Measurements from ENCODE around the gene FAM149B1. TPM values are rescaled to one million over a fixed set of nuclear protein-coding genes. Genes with fewer than 3 reads are reported as not detected.

Gene FAM149B1
- total RNA-seq, 1 experiment from 2014 or later: 14.1 TPM

DNA sequence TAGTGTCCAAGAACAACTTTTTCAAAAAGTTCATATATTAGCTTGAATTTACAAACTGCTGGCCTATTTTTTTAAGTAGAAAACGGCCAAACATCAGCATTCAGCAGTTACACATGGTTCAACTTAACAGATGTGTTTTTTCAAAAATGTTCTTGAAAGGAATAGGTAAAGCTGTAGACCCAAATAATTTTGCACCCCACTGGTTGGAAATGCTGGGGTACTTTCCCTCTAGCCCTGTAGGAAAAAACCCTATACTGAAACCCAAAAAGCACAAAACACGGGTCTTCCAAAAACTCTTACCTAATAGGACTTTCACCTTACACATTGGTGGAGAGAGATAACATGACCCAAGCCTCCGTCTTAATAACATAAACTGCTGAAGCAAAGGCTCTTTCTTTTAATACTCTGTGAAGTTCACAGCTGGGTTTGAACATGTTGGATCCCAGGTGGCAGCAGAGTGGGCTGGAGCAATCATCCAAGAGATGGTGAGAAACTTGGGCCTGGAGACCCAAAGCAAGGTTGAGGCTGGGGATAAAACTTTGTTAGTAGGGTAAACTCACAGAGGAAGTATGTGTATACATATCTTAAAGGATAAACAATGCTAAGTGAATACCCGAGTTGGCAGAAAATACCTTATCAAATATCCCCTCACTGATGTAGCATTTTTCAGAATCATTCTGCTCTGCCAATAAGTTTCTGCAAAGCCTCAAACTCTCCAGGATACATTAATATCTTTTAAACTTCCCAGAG is 79.8 kb downstream of the FAM149B1 start:
- CTCF ChIA-PET: interaction anchor here (0.7 to 1.6 kb wide), 5 partner anchors 16 to 355 kb away, joined by 3 to 8 read pairs (median 6); partner anchors contain the start of genes ECD, FAM149B1 and P4HA1

DNA sequence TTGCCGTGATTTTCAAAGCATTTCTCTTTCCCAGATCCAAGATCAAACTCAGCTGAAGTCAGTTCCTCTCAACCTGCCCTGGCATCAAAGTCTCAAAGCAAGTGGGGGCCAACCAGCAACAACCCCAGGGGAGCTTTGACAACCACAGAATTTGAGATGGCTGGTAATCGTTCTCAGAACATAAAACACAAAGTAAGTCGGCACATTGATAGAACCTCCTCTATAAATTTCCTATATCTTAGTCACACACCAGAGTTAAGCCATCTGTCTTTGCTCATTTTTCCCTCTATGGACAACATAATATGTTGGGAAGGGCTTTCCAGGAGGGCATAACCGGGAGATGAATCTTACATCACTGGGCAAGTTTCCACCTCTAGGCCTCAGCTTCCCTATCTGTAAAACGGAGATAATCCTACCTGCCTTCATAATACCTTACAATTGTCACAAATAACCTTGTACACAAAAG is 80.4 kb downstream of the FAM149B1 start:
- POLR2A ChIA-PET: no interaction called here
- BruUV-seq (replicated peaks): no TSS peak
- H3K36me3 Mint-ChIP-seq (ENCODE audit: insufficient read depth, unreplicated experiment): peaks cover 99% of the 10 kb centered on the region
- no peaks in the 10 kb centered on the region for H3K27me3 Mint-ChIP-seq (ENCODE audit: insufficient read depth, unreplicated experiment)
- TF ChIP-seq, protein P1, sequence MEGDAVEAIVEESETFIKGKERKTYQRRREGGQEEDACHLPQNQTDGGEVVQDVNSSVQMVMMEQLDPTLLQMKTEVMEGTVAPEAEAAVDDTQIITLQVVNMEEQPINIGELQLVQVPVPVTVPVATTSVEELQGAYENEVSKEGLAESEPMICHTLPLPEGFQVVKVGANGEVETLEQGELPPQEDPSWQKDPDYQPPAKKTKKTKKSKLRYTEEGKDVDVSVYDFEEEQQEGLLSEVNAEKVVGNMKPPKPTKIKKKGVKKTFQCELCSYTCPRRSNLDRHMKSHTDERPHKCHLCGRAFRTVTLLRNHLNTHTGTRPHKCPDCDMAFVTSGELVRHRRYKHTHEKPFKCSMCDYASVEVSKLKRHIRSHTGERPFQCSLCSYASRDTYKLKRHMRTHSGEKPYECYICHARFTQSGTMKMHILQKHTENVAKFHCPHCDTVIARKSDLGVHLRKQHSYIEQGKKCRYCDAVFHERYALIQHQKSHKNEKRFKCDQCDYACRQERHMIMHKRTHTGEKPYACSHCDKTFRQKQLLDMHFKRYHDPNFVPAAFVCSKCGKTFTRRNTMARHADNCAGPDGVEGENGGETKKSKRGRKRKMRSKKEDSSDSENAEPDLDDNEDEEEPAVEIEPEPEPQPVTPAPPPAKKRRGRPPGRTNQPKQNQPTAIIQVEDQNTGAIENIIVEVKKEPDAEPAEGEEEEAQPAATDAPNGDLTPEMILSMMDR (IDR thresholded peaks at IDR 0.05; ENCODE audit: insufficient read depth in 1 of 2, low read depth in 1 of 2, low read length in 1 of 2, severe bottlenecking in 1 of 2, unreplicated experiment in 1 of 2): no peak
- Histone ChIP-seq H3K9me3 (no peaks in the 10 kb centered on the region), H3K4me3 (ENCODE audit: low read depth, low read length) (no peak overlapping the region), H3K36me3 (ENCODE audit: control insufficient read depth, insufficient read depth, low read length) (peaks cover 4% of the 10 kb centered on the region), H3K4me1 (peaks cover 13% of the 10 kb centered on the region; the same call in 1 of the 2 replicates), H3K27me3 (replicated peaks; ENCODE audit: control insufficient read depth, insufficient read depth, low read length) (no peaks in the 10 kb centered on the region)
- DNase-seq: no peak
- H3K4me1 Mint-ChIP-seq (ENCODE audit: low read depth, unreplicated experiment): peaks cover 43% of the 10 kb centered on the region
- peak overlapping the region; percentile 100 for H3K27ac Mint-ChIP-seq (ENCODE audit: unreplicated experiment)
- CTCF ChIA-PET: no interaction called here
- intact Hi-C loops (cut with micrococcal nuclease; ENCODE audit: unreplicated experiment): no loop called here
- peak overlapping the region; percentile 99 for H3K4me3 Mint-ChIP-seq (ENCODE audit: unreplicated experiment)
- H3K9me3 Mint-ChIP-seq (ENCODE audit: unreplicated experiment): no peaks in the 10 kb centered on the region

More for the DNA sequence above, 79.8 kb downstream of the FAM149B1 start:
- Mint-ChIP-seq H3K9me3 (ENCODE audit: unreplicated experiment) (no peaks in the 10 kb centered on the region), H3K27ac (ENCODE audit: unreplicated experiment) (peak overlapping the region; percentile 100), H3K4me1 (ENCODE audit: low read depth, unreplicated experiment) (peaks cover 43% of the 10 kb centered on the region), H3K27me3 (ENCODE audit: insufficient read depth, unreplicated experiment) (no peaks in the 10 kb centered on the region), H3K4me3 (ENCODE audit: unreplicated experiment) (peak overlapping the region; percentile 99), H3K36me3 (ENCODE audit: insufficient read depth, unreplicated experiment) (peaks cover 100% of the 10 kb centered on the region)
- Histone ChIP-seq H3K9me3 (no peaks in the 10 kb centered on the region), H3K36me3 (ENCODE audit: control insufficient read depth, insufficient read depth, low read length) (peaks cover 6% of the 10 kb centered on the region), H3K27me3 (replicated peaks; ENCODE audit: control insufficient read depth, insufficient read depth, low read length) (no peaks in the 10 kb centered on the region), H3K4me3 (ENCODE audit: low read depth, low read length) (peak overlapping the region; percentile 86), H3K4me1 (0 out of 2 replicates have a peak, but pooled peaks cover 13% of the 10 kb centered on the region)
- TF ChIP-seq, protein P1 (IDR thresholded peaks at IDR 0.05; ENCODE audit: insufficient read depth in 1 of 2, low read depth in 1 of 2, low read length in 1 of 2, severe bottlenecking in 1 of 2, unreplicated experiment in 1 of 2): no peak
- DNase-seq: peak in 1 of 2 experiments; percentile 17
- POLR2A ChIA-PET: interaction anchor here (0.6 to 2.1 kb wide), 15 partner anchors 9 to 809 kb away, joined by 3 to 31 read pairs (median 5); partner anchors contain the start of genes CFAP70, ECD, FAM149B1 and P4HA1
- intact Hi-C loops (cut with micrococcal nuclease; ENCODE audit: unreplicated experiment): loop anchor here (1.0 kb wide), 1 partner anchor 79 kb away; the partner anchor contains the start of genes ECD and FAM149B1
- TSS peak; percentile 85 for BruUV-seq (replicated peaks)

DNA sequence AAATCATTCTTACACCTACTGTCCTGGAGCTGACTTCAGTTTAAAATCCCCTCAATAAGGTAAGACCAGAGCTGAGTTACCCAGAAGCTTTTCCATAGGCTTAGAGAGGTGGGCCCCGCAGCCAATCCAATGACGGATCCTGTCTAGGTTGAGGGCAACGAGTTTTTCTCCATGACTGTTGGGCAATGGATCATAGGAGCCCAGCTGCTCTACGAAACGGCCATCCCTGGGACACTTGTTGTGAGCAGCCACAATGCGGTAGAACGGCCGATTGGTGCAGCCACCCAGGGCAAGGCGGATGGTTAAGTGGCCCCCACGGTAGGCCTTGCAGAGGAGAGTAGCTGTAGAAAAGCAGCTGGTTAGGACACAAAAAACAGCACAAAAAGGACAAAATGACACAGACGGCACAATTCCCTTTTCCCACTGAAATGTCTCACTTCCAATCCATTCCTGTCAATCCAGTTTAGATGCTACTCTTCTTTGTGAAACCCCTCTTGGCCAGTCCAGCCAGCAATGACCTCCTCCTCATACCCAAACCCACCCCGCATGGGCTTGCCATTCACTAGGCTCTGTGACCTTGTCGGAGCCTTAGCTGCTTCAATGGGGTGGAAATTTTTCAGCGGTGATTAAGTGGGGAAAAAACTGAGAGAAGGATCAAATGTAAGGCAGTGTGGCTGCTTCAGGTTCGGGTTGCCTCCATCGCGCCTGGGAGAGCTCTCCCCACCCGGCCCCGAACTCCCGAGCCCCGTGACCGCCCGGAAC is 83.9 kb downstream of the FAM149B1 start:
- peak; percentile 51 to 56 for DNase-seq
- TSS peak; percentile 64 for BruUV-seq (replicated peaks)
- Histone ChIP-seq H3K4me3 (ENCODE audit: low read depth, low read length) (peak overlapping the region; percentile 71), H3K27me3 (replicated peaks; ENCODE audit: control insufficient read depth, insufficient read depth, low read length) (no peaks in the 10 kb centered on the region), H3K9me3 (no peaks in the 10 kb centered on the region), H3K4me1 (peaks cover 11% of the 10 kb centered on the region), H3K36me3 (ENCODE audit: control insufficient read depth, insufficient read depth, low read length) (no peaks in the 10 kb centered on the region; the same call in 1 of the 2 replicates)
- Mint-ChIP-seq H3K27ac (ENCODE audit: unreplicated experiment) (peak overlapping the region; percentile 99), H3K9me3 (ENCODE audit: unreplicated experiment) (no peaks in the 10 kb centered on the region), H3K4me1 (ENCODE audit: low read depth, unreplicated experiment) (peaks cover 24% of the 10 kb centered on the region), H3K4me3 (ENCODE audit: unreplicated experiment) (peak overlapping the region; percentile 94), H3K27me3 (ENCODE audit: insufficient read depth, unreplicated experiment) (no peaks in the 10 kb centered on the region), H3K36me3 (ENCODE audit: insufficient read depth, unreplicated experiment) (peaks cover 64% of the 10 kb centered on the region)
- ChIA-PET POLR2A (interaction anchor here (0.6 to 2.1 kb wide), 7 partner anchors 11 to 1283 kb away, joined by 3 to 10 read pairs (median 4); partner anchors contain the start of genes ECD and FAM149B1), CTCF (interaction anchor here (1.1 kb wide), 1 partner anchor 19 kb away, joined by 5 read pairs; no protein-coding TSS in a partner anchor)
- TF ChIP-seq, protein P1 (IDR thresholded peaks at IDR 0.05; ENCODE audit: insufficient read depth in 1 of 2, low read depth in 1 of 2, low read length in 1 of 2, severe bottlenecking in 1 of 2, unreplicated experiment in 1 of 2): no peak
- intact Hi-C loops (cut with micrococcal nuclease; ENCODE audit: unreplicated experiment): loop anchor here (1.0 to 5.0 kb wide), 3 partner anchors 84 to 160 kb away; partner anchors contain the start of genes ANXA7, CFAP70, ECD and FAM149B1
